ENCODE measurements around the gene LRP11.

The LRP11 gene

GRCh38 chr6:149783551-149783950 lies 80.6 kb downstream of the LRP11 start:
- 80 to 91% methylated on average over 1 to 3 of the region's 3 CpGs for WGBS, 2 experiments (ENCODE audit: insufficient coverage in 2 of 2)
- Histone ChIP-seq H3K36me3 (ENCODE audit: control insufficient read depth, insufficient read depth, low read length) (peaks cover 45% of the 10 kb centered on the region), H3K9me3 (ENCODE audit: control insufficient read depth, low read length) (no peaks in the 10 kb centered on the region), H3K27ac (ENCODE audit: low read depth, low read length, severe bottlenecking) (no peak overlapping the region), H3K4me3 (ENCODE audit: extremely low read depth, insufficient read depth, low read length, poor library complexity, severe bottlenecking) (no peak overlapping the region), H3K4me1 (ENCODE audit: control insufficient read depth, insufficient read depth, low read length, poor library complexity, severe bottlenecking) (no peaks in the 10 kb centered on the region)

GRCh38 chr6:149782337-149782736 lies 81.8 kb downstream of the LRP11 start:
- Histone ChIP-seq H3K9me3 (ENCODE audit: control insufficient read depth, low read length) (no peaks in the 10 kb centered on the region), H3K4me1 (ENCODE audit: control insufficient read depth, insufficient read depth, low read length, poor library complexity, severe bottlenecking) (no peaks in the 10 kb centered on the region), H3K36me3 (ENCODE audit: control insufficient read depth, insufficient read depth, low read length) (peaks cover 53% of the 10 kb centered on the region), H3K27ac (ENCODE audit: low read depth, low read length, severe bottlenecking) (no peak overlapping the region), H3K4me3 (ENCODE audit: extremely low read depth, insufficient read depth, low read length, poor library complexity, severe bottlenecking) (no peak overlapping the region)
- WGBS, 2 experiments (ENCODE audit: insufficient coverage in 2 of 2), result 100% methylated on average over 1 of the region's 2 CpGs

- peaks cover 53% of the 10 kb centered on the region for H3K36me3 ChIP-seq (ENCODE audit: control insufficient read depth, insufficient read depth, low read length)
- no peaks in the 10 kb centered on the region for H3K4me1 ChIP-seq (ENCODE audit: control insufficient read depth, insufficient read depth, low read length, poor library complexity, severe bottlenecking)
- no peaks in the 10 kb centered on the region for H3K9me3 ChIP-seq (ENCODE audit: control insufficient read depth, low read length)
- H3K4me3 ChIP-seq (ENCODE audit: extremely low read depth, insufficient read depth, low read length, poor library complexity, severe bottlenecking), result no peak overlapping the region
- H3K27ac ChIP-seq (ENCODE audit: low read depth, low read length, severe bottlenecking), result no peak overlapping the region
Measured at GRCh38 chr6:149781715-149782114, 82.4 kb downstream of the LRP11 start.

- Histone ChIP-seq H3K9me3 (ENCODE audit: control insufficient read depth, low read length) (no peaks in the 10 kb centered on the region), H3K4me3 (ENCODE audit: extremely low read depth, insufficient read depth, low read length, poor library complexity, severe bottlenecking) (no peak overlapping the region), H3K27ac (ENCODE audit: low read depth, low read length, severe bottlenecking) (no peak overlapping the region), H3K4me1 (ENCODE audit: control insufficient read depth, insufficient read depth, low read length, poor library complexity, severe bottlenecking) (no peaks in the 10 kb centered on the region), H3K36me3 (ENCODE audit: control insufficient read depth, insufficient read depth, low read length) (peaks cover 66% of the 10 kb centered on the region)
- 83 to 100% methylated on average over 1 to 2 of the region's 2 CpGs for WGBS, 2 experiments (ENCODE audit: insufficient coverage in 2 of 2)
Measured at GRCh38 chr6:149779644-149779963, 84.6 kb downstream of the LRP11 start.

GRCh38 chr6:149777624-149778023 lies 86.5 kb downstream of the LRP11 start:
- WGBS, 2 experiments (ENCODE audit: insufficient coverage in 2 of 2), result no CpG with 5 or more reads among the region's 1 CpG
- peaks cover 62% of the 10 kb centered on the region for H3K36me3 ChIP-seq (ENCODE audit: control insufficient read depth, insufficient read depth, low read length)
- no peaks in the 10 kb centered on the region for H3K9me3 ChIP-seq (ENCODE audit: control insufficient read depth, low read length)
- no peak overlapping the region for H3K4me3 ChIP-seq (ENCODE audit: extremely low read depth, insufficient read depth, low read length, poor library complexity, severe bottlenecking)
- no peaks in the 10 kb centered on the region for H3K4me1 ChIP-seq (ENCODE audit: control insufficient read depth, insufficient read depth, low read length, poor library complexity, severe bottlenecking)
- no peak overlapping the region for H3K27ac ChIP-seq (ENCODE audit: low read depth, low read length, severe bottlenecking)

- Histone ChIP-seq H3K4me1 (ENCODE audit: control insufficient read depth, insufficient read depth, low read length, poor library complexity, severe bottlenecking) (no peaks in the 10 kb centered on the region), H3K36me3 (ENCODE audit: control insufficient read depth, insufficient read depth, low read length) (peaks cover 72% of the 10 kb centered on the region)
- 90 to 100% methylated on average over 3 to 5 of the region's 6 CpGs for WGBS, 2 experiments (ENCODE audit: insufficient coverage in 2 of 2)
Measured at GRCh38 chr6:149771925-149772324, 92.2 kb downstream of the LRP11 start.

GRCh38 chr6:149771185-149771584 lies 93.0 kb downstream of the LRP11 start:
- Histone ChIP-seq H3K9me3 (ENCODE audit: control insufficient read depth, low read length) (peaks cover 5% of the 10 kb centered on the region), H3K27ac (ENCODE audit: low read depth, low read length, severe bottlenecking) (no peak overlapping the region), H3K4me3 (ENCODE audit: extremely low read depth, insufficient read depth, low read length, poor library complexity, severe bottlenecking) (no peak overlapping the region), H3K4me1 (ENCODE audit: control insufficient read depth, insufficient read depth, low read length, poor library complexity, severe bottlenecking) (no peaks in the 10 kb centered on the region), H3K36me3 (ENCODE audit: control insufficient read depth, insufficient read depth, low read length) (peaks cover 79% of the 10 kb centered on the region)
- WGBS, 2 experiments (ENCODE audit: insufficient coverage in 2 of 2), result 80 to 100% methylated on average over 1 of the region's 3 CpGs

More at GRCh38 chr6:149771925-149772324, 92.2 kb downstream of the LRP11 start:
- Histone ChIP-seq H3K4me3 (ENCODE audit: extremely low read depth, insufficient read depth, low read length, poor library complexity, severe bottlenecking) (no peak overlapping the region), H3K9me3 (ENCODE audit: control insufficient read depth, low read length) (no peaks in the 10 kb centered on the region), H3K27ac (ENCODE audit: low read depth, low read length, severe bottlenecking) (no peak overlapping the region)

GRCh38 chr6:149769676-149770075 lies 94.5 kb downstream of the LRP11 start:
- Histone ChIP-seq H3K27ac (ENCODE audit: low read depth, low read length, severe bottlenecking) (no peak overlapping the region), H3K36me3 (ENCODE audit: control insufficient read depth, insufficient read depth, low read length) (peaks cover 73% of the 10 kb centered on the region), H3K4me3 (ENCODE audit: extremely low read depth, insufficient read depth, low read length, poor library complexity, severe bottlenecking) (no peak overlapping the region), H3K4me1 (ENCODE audit: control insufficient read depth, insufficient read depth, low read length, poor library complexity, severe bottlenecking) (no peaks in the 10 kb centered on the region), H3K9me3 (ENCODE audit: control insufficient read depth, low read length) (peaks cover 8% of the 10 kb centered on the region)
- 100% methylated on average over 1 of the region's 2 CpGs for WGBS, 2 experiments (ENCODE audit: insufficient coverage in 2 of 2)
